Neuronal stem cell (in vitro differentiated cells): ENCODE results near the gene STK38L.

ENCODE experiments used
- DNase-seq: peaks from one replicate; pipeline ENCODE4 v3.0.0-alpha.2; 2013; ENCODE audit warnings: low spot score
- H2AFZ ChIP-seq: one replicate; pipeline ENCODE4 v1.6.1; 2013; ENCODE audit warnings: mild to moderate bottlenecking, low read length, inconsistent platforms
- H2AK5ac ChIP-seq: 2 replicates; pipeline ENCODE4 v1.6.1; 2013; ENCODE audit warnings: low read depth, mild to moderate bottlenecking, inconsistent platforms, low read length, moderate library complexity, mixed read lengths
- H2BK120ac ChIP-seq: 2 replicates; pipeline ENCODE4 v1.6.1; 2013; ENCODE audit warnings: low read depth, mild to moderate bottlenecking, inconsistent platforms, low read length, moderate library complexity, mixed read lengths
- H2BK12ac ChIP-seq: one replicate; pipeline ENCODE4 v1.6.1; 2013; ENCODE audit warnings: low read length, inconsistent platforms
- H2BK15ac ChIP-seq: 2 replicates; pipeline ENCODE4 v1.6.1; 2013; ENCODE audit warnings: mild to moderate bottlenecking, low read length, inconsistent platforms, mixed read lengths
- H2BK5ac ChIP-seq: one replicate; pipeline ENCODE4 v1.6.1; 2013; ENCODE audit warnings: inconsistent platforms, mild to moderate bottlenecking, low read length, moderate library complexity
- H3K14ac ChIP-seq: one replicate; pipeline ENCODE4 v1.6.1; 2013; ENCODE audit warnings: low read length, inconsistent platforms
- H3K18ac ChIP-seq: 2 replicates; pipeline ENCODE4 v1.6.1; 2013; ENCODE audit warnings: low read length, inconsistent platforms
- H3K23ac ChIP-seq: 2 replicates; pipeline ENCODE4 v1.6.1; 2013; ENCODE audit warnings: low read depth, mild to moderate bottlenecking, mixed read lengths, low read length, inconsistent platforms; ENCODE audit not compliant: poor library complexity
- H3K27ac ChIP-seq: replicated peaks from 3 replicates; pipeline ENCODE4 v1.5.1; 2013; ENCODE audit warnings: low read length, inconsistent platforms
- H3K27me3 ChIP-seq, 3 experiments: 2 replicates each; pipeline ENCODE4 v1.6.1; 2013; ENCODE audit warnings: low read length in 3 of 3, mild to moderate bottlenecking in 2 of 3, inconsistent platforms in 1 of 3, low read depth in 1 of 3, mixed read lengths in 1 of 3, moderate library complexity in 1 of 3; ENCODE audit not compliant: control insufficient read depth in 3 of 3, insufficient read depth in 3 of 3
- H3K36me3 ChIP-seq, 2 donors: replicated peaks in 1 of 2; 2 replicates each; pipeline ENCODE4 v1.6.1; 2013; ENCODE audit warnings: low read length in 2 of 2; ENCODE audit not compliant: control insufficient read depth in 2 of 2, insufficient read depth in 2 of 2
- H3K4ac ChIP-seq: 2 replicates; pipeline ENCODE4 v1.6.1; 2013; ENCODE audit warnings: inconsistent platforms, mild to moderate bottlenecking, low read length, moderate library complexity
- H3K4me1 ChIP-seq, 2 donors: 1 replicate in 1 of 2; 2 replicates in 1 of 2; pipeline ENCODE4 v1.6.1; 2013; ENCODE audit warnings: low read length in 2 of 2, low read depth in 1 of 2; ENCODE audit not compliant: control insufficient read depth in 2 of 2, insufficient read depth in 1 of 2
- H3K4me2 ChIP-seq: one replicate; pipeline ENCODE4 v1.6.1; 2013; ENCODE audit warnings: mild to moderate bottlenecking, low read length, inconsistent platforms; ENCODE audit not compliant: insufficient read depth, poor library complexity, severe bottlenecking
- H3K4me3 ChIP-seq, 2 donors: 2 replicates each; pipeline ENCODE4 v1.5.1; 2013; ENCODE audit warnings: low read length in 2 of 2, mild to moderate bottlenecking in 2 of 2, inconsistent platforms in 1 of 2, moderate library complexity in 1 of 2
- H3K79me1 ChIP-seq: one replicate; pipeline ENCODE4 v1.6.1; 2013; ENCODE audit warnings: low read depth, mild to moderate bottlenecking, inconsistent platforms, low read length, moderate library complexity
- H3K9ac ChIP-seq: one replicate; pipeline ENCODE4 v1.6.1; 2013; ENCODE audit warnings: mild to moderate bottlenecking, low read depth, low read length, inconsistent platforms; ENCODE audit not compliant: poor library complexity
- H3K9me3 ChIP-seq, 2 donors: replicated peaks in 1 of 2; 2 replicates each; pipeline versions ENCODE3 to v1.6.1; 2013; ENCODE audit warnings: low read length in 2 of 2, mild to moderate bottlenecking in 2 of 2, inconsistent platforms in 1 of 2, low read depth in 1 of 2, mixed read lengths in 1 of 2, moderate library complexity in 1 of 2; ENCODE audit not compliant: control insufficient read depth in 2 of 2, insufficient read depth in 1 of 2
- H4K8ac ChIP-seq: one replicate; pipeline ENCODE4 v1.6.1; 2013; ENCODE audit warnings: low read depth, mild to moderate bottlenecking, inconsistent platforms, low read length, moderate library complexity
- H4K91ac ChIP-seq: one replicate; pipeline ENCODE4 v1.6.1; 2013; ENCODE audit warnings: low read length, low read depth, mild to moderate bottlenecking, inconsistent platforms; ENCODE audit not compliant: poor library complexity
- WGBS, 2 donors: extraction: QIAGEN DNeasy Blood & Tissue Kit; methylation state at CpG; one replicate each; pipeline ENCODE4 v1.1.7; 2013; ENCODE audit warnings: missing lambda C conversion rate in 2 of 2, mixed read lengths in 1 of 2; ENCODE audit not compliant: insufficient read length in 2 of 2, insufficient replicate concordance in 1 of 2; ENCODE audit errors: extremely low coverage in 2 of 2; 5-methylcytosine and 5-hydroxymethylcytosine counted together

Gene STK38L

DNA sequence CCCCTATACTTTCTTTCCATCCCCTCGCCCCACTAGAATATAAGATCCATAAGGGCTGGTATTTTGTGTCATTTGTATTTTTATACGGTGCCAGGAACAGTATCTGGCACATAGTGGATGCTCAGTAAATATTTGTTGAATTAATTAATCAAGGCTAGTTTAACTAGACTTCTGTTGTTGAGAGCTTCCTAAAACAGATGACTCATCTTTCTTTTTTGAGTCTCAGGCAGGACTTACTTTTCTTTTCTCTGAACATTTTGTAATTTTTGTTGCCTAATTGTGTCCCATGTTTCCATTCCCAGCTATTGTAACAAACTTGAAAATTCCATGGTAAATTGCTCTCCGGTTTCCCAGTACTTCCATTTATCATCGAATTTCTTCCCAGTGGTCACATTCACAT is 16.7 kb downstream of the STK38L start:
- Histone ChIP-seq H2BK12ac (no peak overlapping the region), H3K27ac (no peak overlapping the region), H3K27me3 (no peaks in the 10 kb centered on the region), H3K4me1 (peaks cover 3 to 10% of the 10 kb centered on the region in 2 donors), H3K9ac (no peak overlapping the region), H3K4ac (no peak overlapping the region), H3K36me3 (no peaks in the 10 kb centered on the region), H2AK5ac (no peak overlapping the region), H3K14ac (no peak overlapping the region), H4K8ac (no peak overlapping the region), H3K4me3 (no peak overlapping the region), H3K9me3 (peaks cover 0 to 6% of the 10 kb centered on the region in 2 donors), H2AFZ (no peak overlapping the region), H2BK5ac (no peak overlapping the region), H3K18ac (no peak overlapping the region), H4K91ac (no peak overlapping the region), H3K79me1 (no peaks in the 10 kb centered on the region), H2BK120ac (no peak overlapping the region), H2BK15ac (no peak overlapping the region), H3K4me2 (no peak overlapping the region), H3K23ac (no peak overlapping the region)
- no CpG with 5 or more reads among the region's 4 CpGs for WGBS, 2 donors
- no peak for DNase-seq

DNA sequence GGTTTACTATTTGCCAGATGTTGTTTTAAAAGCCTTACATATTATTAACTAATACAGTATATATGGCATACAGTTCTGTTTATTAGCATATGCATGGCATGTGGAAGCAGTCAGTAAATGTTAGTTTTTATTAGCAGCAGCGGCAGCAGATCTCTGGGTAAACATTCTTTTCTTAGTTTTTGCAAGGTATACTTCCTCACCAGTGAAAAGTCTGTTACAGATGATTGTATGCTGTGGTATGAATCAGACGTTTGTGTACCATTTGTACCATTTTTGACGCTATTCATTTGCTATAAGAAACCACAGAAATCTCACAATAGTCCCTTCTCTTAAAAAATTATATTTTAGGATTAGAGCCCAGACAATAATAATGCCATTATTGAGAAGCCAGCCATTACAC is 17.8 kb downstream of the STK38L start:
- Histone ChIP-seq H3K27me3 (no peaks in the 10 kb centered on the region), H3K4ac (no peak overlapping the region), H2BK12ac (no peak overlapping the region), H3K14ac (no peak overlapping the region), H2AK5ac (no peak overlapping the region), H4K91ac (no peak overlapping the region), H3K4me3 (no peak overlapping the region), H3K36me3 (no peaks in the 10 kb centered on the region), H3K9ac (no peak overlapping the region), H4K8ac (no peak overlapping the region), H2BK15ac (no peak overlapping the region), H2AFZ (no peak overlapping the region), H3K18ac (no peak overlapping the region), H3K23ac (no peak overlapping the region), H3K27ac (no peak overlapping the region), H3K9me3 (peaks cover 0 to 5% of the 10 kb centered on the region in 2 donors), H2BK120ac (no peak overlapping the region), H3K4me1 (peaks cover 3 to 10% of the 10 kb centered on the region in 2 donors), H3K4me2 (no peak overlapping the region), H2BK5ac (no peak overlapping the region), H3K79me1 (no peaks in the 10 kb centered on the region)
- WGBS, 2 donors, result no CpG with 5 or more reads among the region's 3 CpGs
- DNase-seq, result no peak

DNA sequence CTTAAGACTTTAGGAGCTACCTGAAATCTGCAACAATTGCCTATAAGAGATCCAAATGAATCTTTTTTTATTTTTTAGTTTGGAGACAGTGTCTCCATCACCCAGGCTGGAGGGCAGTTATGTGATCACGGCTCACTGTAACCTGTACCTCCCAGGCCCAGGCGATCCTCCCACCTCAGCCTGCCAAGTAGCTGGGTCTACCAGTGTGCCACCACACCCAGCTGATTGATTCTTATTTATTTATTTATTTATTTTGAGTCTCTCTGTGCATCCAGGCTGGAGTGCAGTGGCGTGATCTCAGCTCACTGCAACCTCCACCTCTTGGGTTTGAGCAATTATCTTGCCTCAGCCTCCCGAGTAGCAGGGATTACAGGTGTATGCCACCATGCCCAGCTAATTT is 26.1 kb downstream of the STK38L start:
- no peak overlapping the region for H3K4me3 ChIP-seq

DNA sequence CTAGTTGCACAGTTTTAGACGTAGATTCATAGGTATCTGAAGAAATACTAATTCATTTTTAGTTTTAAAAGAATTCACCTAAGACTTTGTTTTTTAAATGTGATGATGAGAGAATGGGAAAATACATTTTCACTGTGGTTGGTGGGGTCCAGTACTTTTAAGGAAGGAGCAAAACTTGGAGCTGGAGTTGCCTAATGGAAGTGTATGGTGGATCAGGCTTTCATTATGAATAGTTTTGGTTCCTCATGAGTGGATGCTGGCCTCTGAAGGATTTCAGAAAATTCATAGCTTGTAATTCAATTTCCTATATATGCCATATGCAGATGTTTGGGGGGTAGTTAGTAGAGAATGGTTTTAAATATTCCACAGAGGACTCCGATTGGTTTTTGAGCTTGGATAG is 27.1 kb downstream of the STK38L start:
- no CpG with 5 or more reads among the region's 2 CpGs for WGBS, 2 donors
- Histone ChIP-seq H3K27ac (no peak overlapping the region), H3K27me3 (no peaks in the 10 kb centered on the region), H3K18ac (no peak overlapping the region), H2AK5ac (no peak overlapping the region), H2BK15ac (no peak overlapping the region), H3K4ac (no peak overlapping the region), H3K14ac (no peak overlapping the region), H3K36me3 (peaks cover 0 to 4% of the 10 kb centered on the region in 2 donors), H3K4me3 (no peak overlapping the region), H2AFZ (no peak overlapping the region), H3K4me1 (peaks cover 0 to 10% of the 10 kb centered on the region in 2 donors), H4K8ac (no peak overlapping the region), H3K9ac (no peak overlapping the region), H3K4me2 (no peak overlapping the region), H2BK120ac (no peak overlapping the region), H4K91ac (no peak overlapping the region), H3K9me3 (peaks cover 0 to 16% of the 10 kb centered on the region in 2 donors), H3K23ac (no peak overlapping the region), H2BK5ac (no peak overlapping the region), H3K79me1 (no peaks in the 10 kb centered on the region), H2BK12ac (no peak overlapping the region)
- no peak for DNase-seq

More for the DNA sequence above, 26.1 kb downstream of the STK38L start:
- H3K4ac ChIP-seq, result no peak overlapping the region
- no peak overlapping the region for H2BK12ac ChIP-seq
- no peak overlapping the region for H2AK5ac ChIP-seq
- H3K36me3 ChIP-seq, result peaks cover 0 to 4% of the 10 kb centered on the region in 2 donors
- no peak overlapping the region for H4K91ac ChIP-seq
- H2AFZ ChIP-seq, result no peak overlapping the region
- no peak overlapping the region for H2BK120ac ChIP-seq
- no peaks in the 10 kb centered on the region for H3K27me3 ChIP-seq
- H3K4me1 ChIP-seq, result peaks cover 0 to 4% of the 10 kb centered on the region in 2 donors
- no peak overlapping the region for H3K27ac ChIP-seq
- H3K9ac ChIP-seq, result no peak overlapping the region
- H3K79me1 ChIP-seq, result no peaks in the 10 kb centered on the region
- H3K23ac ChIP-seq, result no peak overlapping the region
- H2BK5ac ChIP-seq, result no peak overlapping the region
- no peak overlapping the region for H3K14ac ChIP-seq
- no peak for DNase-seq
- no peak overlapping the region for H3K4me2 ChIP-seq
- no peak overlapping the region for H4K8ac ChIP-seq
- H3K9me3 ChIP-seq, result peaks cover 0 to 18% of the 10 kb centered on the region in 2 donors
- WGBS, 2 donors, result no CpG with 5 or more reads among the region's 4 CpGs
- H3K18ac ChIP-seq, result no peak overlapping the region
- no peak overlapping the region for H2BK15ac ChIP-seq
